ENCODE measurements around the gene TOX2. TPM values are rescaled to one million over a fixed set of nuclear protein-coding genes. Genes with fewer than 3 reads are reported as not detected.
A peak's percentile ranks its signal among the peaks of the same experiment; 100 is the strongest.

The TOX2 gene
- total RNA-seq, 1 donor = 1.1 TPM

- H3K4me3 ChIP-seq (ENCODE audit: insufficient read depth, low read length) = no peak overlapping the region
- H3K4me1 ChIP-seq (ENCODE audit: insufficient read depth, low read length) = no peaks in the 10 kb centered on the region
- H3K27me3 ChIP-seq (ENCODE audit: insufficient read depth, low read length) = peaks cover 30% of the 10 kb centered on the region
- H3K4me2 ChIP-seq (ENCODE audit: insufficient read depth, low read length) = no peak overlapping the region
- no peaks in the 10 kb centered on the region for H3K79me2 ChIP-seq (ENCODE audit: insufficient read depth, low read length)
- no peak for DNase-seq (ENCODE audit: insufficient read length, low spot score, missing footprints)
- H4K20me1 ChIP-seq (ENCODE audit: insufficient read depth, low read length) = no peaks in the 10 kb centered on the region
- no peak overlapping the region for H2AFZ ChIP-seq (ENCODE audit: low read length)
- H3K36me3 ChIP-seq (ENCODE audit: insufficient read depth, low read length) = no peaks in the 10 kb centered on the region
- no peak for TF ChIP-seq CTCF (IDR thresholded peaks at IDR 0.05; ENCODE audit: extremely low read depth, low read depth, low read length)
- H3K9me3 ChIP-seq (ENCODE audit: low read depth, low read length) = peaks cover 5% of the 10 kb centered on the region
- no peak overlapping the region for H3K27ac ChIP-seq (ENCODE audit: low read depth, low read length)
Observed at GRCh38 chr20:44112456-44112855, 197.8 kb downstream of the TOX2 start.

GRCh38 chr20:44112889-44113617 is 198.4 kb downstream of the TOX2 start:
- Histone ChIP-seq H3K27me3 (ENCODE audit: insufficient read depth, low read length) (peaks cover 32% of the 10 kb centered on the region), H3K4me3 (ENCODE audit: insufficient read depth, low read length) (no peak overlapping the region), H2AFZ (ENCODE audit: low read length) (no peak overlapping the region), H4K20me1 (ENCODE audit: insufficient read depth, low read length) (no peaks in the 10 kb centered on the region), H3K79me2 (ENCODE audit: insufficient read depth, low read length) (no peaks in the 10 kb centered on the region), H3K9me3 (ENCODE audit: low read depth, low read length) (peaks cover 3% of the 10 kb centered on the region), H3K36me3 (ENCODE audit: insufficient read depth, low read length) (no peaks in the 10 kb centered on the region), H3K4me1 (ENCODE audit: insufficient read depth, low read length) (no peaks in the 10 kb centered on the region), H3K27ac (ENCODE audit: low read depth, low read length) (no peak overlapping the region), H3K4me2 (ENCODE audit: insufficient read depth, low read length) (no peak overlapping the region)
- peak; percentile 75 for DNase-seq (ENCODE audit: insufficient read length, low spot score, missing footprints)
- TF ChIP-seq CTCF (IDR thresholded peaks at IDR 0.05; ENCODE audit: extremely low read depth, low read depth, low read length) = no peak

GRCh38 chr20:44113618-44114376 is 199.1 kb downstream of the TOX2 start:
- H2AFZ ChIP-seq (ENCODE audit: low read length) = no peak overlapping the region
- no peak overlapping the region for H3K4me3 ChIP-seq (ENCODE audit: insufficient read depth, low read length)
- DNase-seq (ENCODE audit: insufficient read length, low spot score, missing footprints) = no peak
- no peaks in the 10 kb centered on the region for H3K79me2 ChIP-seq (ENCODE audit: insufficient read depth, low read length)
- no peaks in the 10 kb centered on the region for H3K9me3 ChIP-seq (ENCODE audit: low read depth, low read length)
- H3K36me3 ChIP-seq (ENCODE audit: insufficient read depth, low read length) = no peaks in the 10 kb centered on the region
- H3K27me3 ChIP-seq (ENCODE audit: insufficient read depth, low read length) = peaks cover 27% of the 10 kb centered on the region
- H4K20me1 ChIP-seq (ENCODE audit: insufficient read depth, low read length) = no peaks in the 10 kb centered on the region
- H3K4me2 ChIP-seq (ENCODE audit: insufficient read depth, low read length) = no peak overlapping the region
- H3K27ac ChIP-seq (ENCODE audit: low read depth, low read length) = no peak overlapping the region
- H3K4me1 ChIP-seq (ENCODE audit: insufficient read depth, low read length) = no peaks in the 10 kb centered on the region
- no peak for TF ChIP-seq CTCF (IDR thresholded peaks at IDR 0.05; ENCODE audit: extremely low read depth, low read depth, low read length)

GRCh38 chr20:44115181-44115580 is 200.5 kb downstream of the TOX2 start:
- no peaks in the 10 kb centered on the region for H3K9me3 ChIP-seq (ENCODE audit: low read depth, low read length)
- no peaks in the 10 kb centered on the region for H3K36me3 ChIP-seq (ENCODE audit: insufficient read depth, low read length)
- no peak overlapping the region for H3K27ac ChIP-seq (ENCODE audit: low read depth, low read length)
- no peaks in the 10 kb centered on the region for H3K4me1 ChIP-seq (ENCODE audit: insufficient read depth, low read length)
- no peaks in the 10 kb centered on the region for H3K79me2 ChIP-seq (ENCODE audit: insufficient read depth, low read length)
- H4K20me1 ChIP-seq (ENCODE audit: insufficient read depth, low read length) = no peaks in the 10 kb centered on the region
- DNase-seq (ENCODE audit: insufficient read length, low spot score, missing footprints) = no peak
- no peak overlapping the region for H3K4me3 ChIP-seq (ENCODE audit: insufficient read depth, low read length)
- no peak for TF ChIP-seq CTCF (IDR thresholded peaks at IDR 0.05; ENCODE audit: extremely low read depth, low read depth, low read length)
- H3K4me2 ChIP-seq (ENCODE audit: insufficient read depth, low read length) = no peak overlapping the region
- H3K27me3 ChIP-seq (ENCODE audit: insufficient read depth, low read length) = peaks cover 30% of the 10 kb centered on the region
- no peak overlapping the region for H2AFZ ChIP-seq (ENCODE audit: low read length)
